DND-41 (cell line): ENCODE measurements around the gene HADHB.

ENCODE experiments used
- ATAC-seq: fragments of 200-7000 bp; cut with Tn5 transposase; 3 replicates; pipeline ENCODE4 v1.9.1; 2021; ENCODE audit warnings: low read depth; ENCODE audit not compliant: insufficient read depth
- DNase-seq: peaks from one replicate; pipeline ENCODE4 v3.0.0-alpha.2; 2020
- H2AFZ ChIP-seq: 2 replicates; pipeline ENCODE4 v1.6.0; 2012; ENCODE audit warnings: low read depth, low read length
- H3K27ac ChIP-seq: 2 replicates; pipeline ENCODE4 v1.5.1; 2012; ENCODE audit warnings: low read length, inconsistent platforms
- H3K27me3 ChIP-seq: fragments of 200-600 bp; sonication (generic); 2 replicates; pipeline ENCODE4 v1.6.0; 2012; ENCODE audit warnings: low read length, mild to moderate bottlenecking, inconsistent platforms; ENCODE audit not compliant: insufficient read depth, poor library complexity
- H3K36me3 ChIP-seq: 2 replicates; pipeline ENCODE4 v1.5.1; 2012; ENCODE audit warnings: low read length, inconsistent platforms; ENCODE audit not compliant: insufficient read depth
- H3K4me1 ChIP-seq: 2 replicates; pipeline ENCODE4 v1.5.1; 2012; ENCODE audit warnings: mild to moderate bottlenecking, low read length; ENCODE audit not compliant: insufficient read depth
- H3K4me2 ChIP-seq: 2 replicates; pipeline ENCODE4 v1.6.0; 2012; ENCODE audit warnings: mild to moderate bottlenecking, moderate library complexity, low read length, inconsistent platforms; ENCODE audit not compliant: insufficient read depth
- H3K4me3 ChIP-seq, 2 experiments: fragments of 200-600 bp in 1 of 2; shearing (Covaris generic) in 1 of 2; 2 replicates each; pipeline ENCODE4 v1.5.1; 2012 to 2016; ENCODE audit warnings: inconsistent platforms in 2 of 2, low read length in 2 of 2, mild to moderate bottlenecking in 2 of 2, low read depth in 1 of 2, moderate library complexity in 1 of 2
- H3K79me2 ChIP-seq: 2 replicates; pipeline ENCODE4 v1.6.0; 2012; ENCODE audit warnings: low read length, inconsistent platforms; ENCODE audit not compliant: insufficient read depth
- H3K9ac ChIP-seq: 2 replicates; pipeline ENCODE4 v1.6.0; 2012; ENCODE audit warnings: low read depth, mild to moderate bottlenecking, inconsistent platforms, low read length, moderate library complexity
- H3K9me3 ChIP-seq: 2 replicates; pipeline ENCODE4 v1.5.1; 2012; ENCODE audit warnings: low read length, moderate library complexity, mild to moderate bottlenecking, inconsistent platforms; ENCODE audit not compliant: insufficient read depth, severe bottlenecking
- H4K20me1 ChIP-seq: 2 replicates; pipeline ENCODE4 v1.6.0; 2012; ENCODE audit warnings: low read length; ENCODE audit not compliant: insufficient read depth
- CTCF ChIP-seq: IDR thresholded peaks from 2 replicates; pipeline ENCODE4 v1.5.1; 2012; ENCODE audit warnings: borderline replicate concordance, low read length, moderate library complexity, mild to moderate bottlenecking; ENCODE audit not compliant: poor library complexity, severe bottlenecking; ENCODE audit errors: extremely low read depth
- EZH2 ChIP-seq: IDR thresholded peaks from 3 replicates; pipeline ENCODE4 v1.6.1; 2012; ENCODE audit warnings: borderline replicate concordance, low read depth, mild to moderate bottlenecking, moderate library complexity, low read length, inconsistent platforms; ENCODE audit not compliant: severe bottlenecking

The HADHB gene

GRCh38 chr2:26314243-26314642 is 69.5 kb downstream of the HADHB start:
- Histone ChIP-seq H3K27ac (no peak overlapping the region), H3K4me3 (no peak overlapping the region), H4K20me1 (no peaks in the 10 kb centered on the region), H2AFZ (no peak overlapping the region), H3K27me3 (no peaks in the 10 kb centered on the region), H3K4me1 (no peaks in the 10 kb centered on the region), H3K9me3 (no peaks in the 10 kb centered on the region), H3K9ac (no peak overlapping the region), H3K4me2 (no peak overlapping the region), H3K36me3 (no peaks in the 10 kb centered on the region), H3K79me2 (no peaks in the 10 kb centered on the region)
- ATAC-seq (no peak), DNase-seq (no peak)
- no peak for TF ChIP-seq CTCF
- TF ChIP-seq EZH2, result no peak

GRCh38 chr2:26316041-26316440 is 71.3 kb downstream of the HADHB start:
- no peak overlapping the region for H3K9ac ChIP-seq
- H3K9me3 ChIP-seq, result no peaks in the 10 kb centered on the region
- no peak for DNase-seq
- no peak overlapping the region for H3K27ac ChIP-seq
- H3K4me1 ChIP-seq, result no peaks in the 10 kb centered on the region
- H2AFZ ChIP-seq, result no peak overlapping the region
- no peaks in the 10 kb centered on the region for H3K27me3 ChIP-seq
- no peak overlapping the region for H3K4me3 ChIP-seq
- peak; percentile 35; the same call in 2 of the 3 replicates for ATAC-seq
- no peaks in the 10 kb centered on the region for H4K20me1 ChIP-seq
- no peak overlapping the region for H3K4me2 ChIP-seq
- no peak for TF ChIP-seq EZH2
- peak; percentile 25 for TF ChIP-seq CTCF
- no peaks in the 10 kb centered on the region for H3K36me3 ChIP-seq
- no peaks in the 10 kb centered on the region for H3K79me2 ChIP-seq

- no peak overlapping the region for H2AFZ ChIP-seq
- DNase-seq (no peak), ATAC-seq (no peak)
- H3K4me1 ChIP-seq, result no peaks in the 10 kb centered on the region
- no peaks in the 10 kb centered on the region for H3K27me3 ChIP-seq
- H3K4me2 ChIP-seq, result no peak overlapping the region
- H3K79me2 ChIP-seq, result no peaks in the 10 kb centered on the region
- H3K36me3 ChIP-seq, result no peaks in the 10 kb centered on the region
- H3K27ac ChIP-seq, result no peak overlapping the region
- H3K9me3 ChIP-seq, result no peaks in the 10 kb centered on the region
- TF ChIP-seq EZH2 (no peak), CTCF (no peak)
- no peaks in the 10 kb centered on the region for H4K20me1 ChIP-seq
- H3K4me3 ChIP-seq, result no peak overlapping the region
- no peak overlapping the region for H3K9ac ChIP-seq
These were observed 72.1 kb downstream of the HADHB start for GRCh38 chr2:26316845-26317244.

GRCh38 chr2:26317377-26318105 is 72.8 kb downstream of the HADHB start:
- no peaks in the 10 kb centered on the region for H3K27me3 ChIP-seq
- no peaks in the 10 kb centered on the region for H3K4me1 ChIP-seq
- no peak overlapping the region for H3K27ac ChIP-seq
- H3K36me3 ChIP-seq, result no peaks in the 10 kb centered on the region
- H4K20me1 ChIP-seq, result no peaks in the 10 kb centered on the region
- H3K79me2 ChIP-seq, result no peaks in the 10 kb centered on the region
- H3K9ac ChIP-seq, result no peak overlapping the region
- no peak for DNase-seq
- no peak overlapping the region for H2AFZ ChIP-seq
- H3K4me3 ChIP-seq, result no peak overlapping the region
- H3K4me2 ChIP-seq, result no peak overlapping the region
- no peaks in the 10 kb centered on the region for H3K9me3 ChIP-seq
- no peak for ATAC-seq
- no peak for TF ChIP-seq EZH2
